ENCODE measurements around the gene FRMD4A.

GRCh38 chr10:13880760-13881159 lies 450.0 kb downstream of the FRMD4A start:
- TF ChIP-seq, protein P1, sequence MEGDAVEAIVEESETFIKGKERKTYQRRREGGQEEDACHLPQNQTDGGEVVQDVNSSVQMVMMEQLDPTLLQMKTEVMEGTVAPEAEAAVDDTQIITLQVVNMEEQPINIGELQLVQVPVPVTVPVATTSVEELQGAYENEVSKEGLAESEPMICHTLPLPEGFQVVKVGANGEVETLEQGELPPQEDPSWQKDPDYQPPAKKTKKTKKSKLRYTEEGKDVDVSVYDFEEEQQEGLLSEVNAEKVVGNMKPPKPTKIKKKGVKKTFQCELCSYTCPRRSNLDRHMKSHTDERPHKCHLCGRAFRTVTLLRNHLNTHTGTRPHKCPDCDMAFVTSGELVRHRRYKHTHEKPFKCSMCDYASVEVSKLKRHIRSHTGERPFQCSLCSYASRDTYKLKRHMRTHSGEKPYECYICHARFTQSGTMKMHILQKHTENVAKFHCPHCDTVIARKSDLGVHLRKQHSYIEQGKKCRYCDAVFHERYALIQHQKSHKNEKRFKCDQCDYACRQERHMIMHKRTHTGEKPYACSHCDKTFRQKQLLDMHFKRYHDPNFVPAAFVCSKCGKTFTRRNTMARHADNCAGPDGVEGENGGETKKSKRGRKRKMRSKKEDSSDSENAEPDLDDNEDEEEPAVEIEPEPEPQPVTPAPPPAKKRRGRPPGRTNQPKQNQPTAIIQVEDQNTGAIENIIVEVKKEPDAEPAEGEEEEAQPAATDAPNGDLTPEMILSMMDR (IDR thresholded peaks at IDR 0.05; ENCODE audit: low read length) = no peak
- no peak for TF ChIP-seq EZH2 (optimal IDR thresholded peaks at IDR 0.05; ENCODE audit: low read depth, low read length)
- TF ChIP-seq EZH2phosphoT487 (IDR thresholded peaks at IDR 0.05; ENCODE audit: low read length) = no peak

All from MM.1S (cell line).